K562 (cell line): Measurements from ENCODE around the gene ARPC2. TPM values are rescaled to one million over a fixed set of nuclear protein-coding genes. Genes with fewer than 3 reads are reported as not detected.
A peak's percentile ranks its signal among the peaks of the same experiment; 100 is the strongest.

ENCODE experiments used
- ATF1 ChIP-seq, 2 experiments: fragments of 450-650 bp in 1 of 2; IDR thresholded peaks; 2 replicates each; pipeline ENCODE4 v1.6.1; 2016; ENCODE audit warnings: missing compliant biosample characterization in 1 of 2, missing genetic modification characterization in 1 of 2
- ATF3 ChIP-seq, 2 experiments: fragments of 450-650 bp in 1 of 2; sonication (generic) in 1 of 2; formaldehyde crosslinking in 1 of 2; IDR thresholded peaks in 1 of 2; conservative IDR thresholded peaks in 1 of 2; 2 replicates each; pipeline versions ENCODE4 v1.6.1 to v1.8.1; 2016 to 2023; ENCODE audit warnings: mild to moderate bottlenecking in 2 of 2, moderate library complexity in 2 of 2, inconsistent platforms in 1 of 2, missing genetic modification reagents in 1 of 2
- CREM ChIP-seq: IDR thresholded peaks from 2 replicates; pipeline ENCODE4 v1.6.1; 2014; ENCODE audit warnings: antibody characterized with exemption, low read depth
- EHMT2 ChIP-seq: fragments of 450-650 bp; IDR thresholded peaks from 2 replicates; pipeline ENCODE4 v1.6.1; 2018; ENCODE audit warnings: antibody characterized with exemption
- MNT ChIP-seq, 2 experiments: fragments of 450-650 bp; conservative IDR thresholded peaks; 2 replicates each; pipeline ENCODE4 v1.6.1; 2017; ENCODE audit warnings: mild to moderate bottlenecking in 2 of 2, moderate library complexity in 2 of 2
- NFIX ChIP-seq: fragments of 250-450 bp; sonication (Bioruptor Pico); IDR thresholded peaks from 2 replicates; pipeline ENCODE4 v1.4.0; 2020; ENCODE audit warnings: low read depth, mild to moderate bottlenecking, moderate library complexity
- POLR2A ChIP-seq: fragments of 450-650 bp; conservative IDR thresholded peaks from 2 replicates; pipeline ENCODE4 v1.6.1; 2016
- TAL1 ChIP-seq: fragments of 450-650 bp; IDR thresholded peaks from 2 replicates; pipeline ENCODE4 v1.6.1; 2016; ENCODE audit warnings: mild to moderate bottlenecking
- TEAD4 ChIP-seq, 2 experiments: sonication (generic) in 1 of 2; formaldehyde crosslinking in 1 of 2; IDR thresholded peaks; 2 replicates each; pipeline versions ENCODE4 v1.6.1 to v1.8.0; 2012 to 2022; ENCODE audit warnings: borderline replicate concordance in 1 of 2, inconsistent platforms in 1 of 2, low read length in 1 of 2, mild to moderate bottlenecking in 1 of 2, missing genetic modification reagents in 1 of 2
- polyA plus RNA-seq, 8 experiments: library from polyadenylated mRNA; depleted of rRNA in 4 of 8; stranded (reverse) in 5 of 8; unstranded in 3 of 8; fragments of >200 nt; fragmentation: Nextera tagmentation in 2 of 8; fragmentation: Illumina TruSeq in 1 of 8; extraction: Ambion mirVana in 2 of 8; extraction: Trizol in 1 of 8; gene quantifications; 2 replicates each; pipeline versions ENCODE4 v1.2.1 to v1.2.3, GENCODE V29; 2011 to 2014; ENCODE audit warnings: inconsistent platforms in 1 of 8, missing spikeins in 1 of 8
- total RNA-seq, 7 experiments: library from RNA; depleted of rRNA in 6 of 7; stranded (reverse); fragments of >200 nt in 6 of 7; fragmentation: Illumina TruSeq in 2 of 7; extraction: Trizol in 2 of 7; gene quantifications; 2 replicates each; pipeline versions ENCODE4 v1.2.1 to v1.2.3, GENCODE V29; 2011 to 2021; ENCODE audit warnings: low replicate concordance in 1 of 7

ARPC2 gene
- total and polyA plus RNA-seq, 9 of the 15 experiments (the other 6 are each of a cell fraction or from before 2014, with no cell fraction given): 81.9 to 187 (median 103) TPM

GRCh38 chr2:218286570-218287459 is 69.8 kb downstream of the ARPC2 start (continued):
- TF ChIP-seq MNT (conservative IDR thresholded peaks at IDR 0.05): peak; percentile 28 to 54; a peak in 2 of 4 replicates
- no peak for TF ChIP-seq EHMT2
- TF ChIP-seq POLR2A: peak; percentile 87
- TF ChIP-seq ATF1 (CRISPR knock-in tag; IDR thresholded peaks at IDR 0.05): no peak
- peak; percentile 78 for TF ChIP-seq ATF1 (tag; IDR thresholded peaks at IDR 0.05)
- TF ChIP-seq CREM: peak; percentile 72
- peak; percentile 48 for TF ChIP-seq TEAD4 (IDR thresholded peaks at IDR 0.05; ENCODE audit: low read length)
- TF ChIP-seq TEAD4 (CRISPR knock-in tag; IDR thresholded peaks at IDR 0.05; ENCODE audit: borderline replicate concordance): no peak
- peak; percentile 74 for TF ChIP-seq ATF3 (IDR thresholded peaks at IDR 0.05)
- TF ChIP-seq ATF3 (CRISPR knock-in tag; conservative IDR thresholded peaks at IDR 0.05): no peak
- peak; percentile 33; the same call in 1 of the 2 replicates for TF ChIP-seq TAL1
- TF ChIP-seq NFIX: no peak
